Effector memory CD4-positive, alpha-beta T cell (primary cell): ENCODE measurements around the gene GAK.

Experiments used
- DNase-seq, 3 donors: peaks; one replicate each; pipeline ENCODE4 v3.0.0-alpha.2; 2020
- H3K27ac ChIP-seq: 2 replicates; pipeline ENCODE4 v1.7.0; 2013; ENCODE audit warnings: mild to moderate bottlenecking, low read length, moderate library complexity; ENCODE audit not compliant: insufficient read depth, poor library complexity, severe bottlenecking
- H3K27me3 ChIP-seq: replicated peaks from 2 replicates; pipeline ENCODE4 v1.7.0; 2013; ENCODE audit warnings: mild to moderate bottlenecking, low read length; ENCODE audit not compliant: insufficient read depth, control insufficient read depth, poor library complexity, severe bottlenecking
- H3K36me3 ChIP-seq: 2 replicates; pipeline ENCODE4 v1.7.0; 2013; ENCODE audit warnings: mild to moderate bottlenecking, low read length, moderate library complexity; ENCODE audit not compliant: control insufficient read depth, insufficient read depth
- H3K4me1 ChIP-seq: 2 replicates; pipeline ENCODE4 v1.7.0; 2013; ENCODE audit warnings: low read length, mild to moderate bottlenecking; ENCODE audit not compliant: control insufficient read depth, insufficient read depth, poor library complexity, severe bottlenecking
- H3K4me3 ChIP-seq: 2 replicates; pipeline ENCODE4 v1.7.0; 2013; ENCODE audit warnings: low read length, low read depth, mild to moderate bottlenecking; ENCODE audit not compliant: insufficient read depth, poor library complexity, severe bottlenecking
- H3K9me3 ChIP-seq: 2 replicates; pipeline ENCODE4 v1.7.0; 2013; ENCODE audit warnings: mild to moderate bottlenecking, low read length, moderate library complexity; ENCODE audit not compliant: control insufficient read depth

The GAK gene

DNA sequence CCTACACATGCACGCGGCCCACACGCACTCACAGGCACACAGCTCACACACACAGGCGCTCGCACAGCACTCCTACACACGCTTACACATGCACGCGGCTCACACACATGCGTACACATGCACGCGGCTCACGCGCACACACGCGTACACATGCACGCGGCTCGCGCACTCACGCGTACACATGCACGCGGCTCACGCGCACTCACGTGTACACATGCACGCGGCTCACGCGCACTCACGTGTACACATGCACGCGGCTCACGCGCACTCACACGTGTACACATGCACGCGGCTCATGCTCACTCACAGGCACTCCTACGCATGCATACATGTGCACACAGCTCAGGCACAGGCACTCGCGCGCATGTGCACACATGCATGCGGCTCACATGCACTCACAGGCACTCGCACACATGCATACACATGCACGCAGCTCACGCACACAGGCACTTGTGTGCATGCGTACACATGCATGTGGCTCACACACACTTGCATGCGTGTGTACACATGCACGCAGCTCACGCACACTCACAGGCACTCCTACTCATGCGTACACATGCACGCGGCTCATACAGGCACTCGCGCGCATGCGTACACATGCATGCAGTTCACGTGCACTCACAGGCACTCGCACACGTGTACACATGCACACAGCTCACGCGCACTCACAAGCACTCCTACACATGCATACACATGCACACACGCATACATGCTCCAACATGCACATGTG lies 44.9 kb downstream of the GAK start:
- no peaks in the 10 kb centered on the region for H3K4me1 ChIP-seq
- no peak overlapping the region for H3K27ac ChIP-seq
- no peak for DNase-seq
- no peak overlapping the region for H3K4me3 ChIP-seq
- no peaks in the 10 kb centered on the region for H3K27me3 ChIP-seq
- H3K36me3 ChIP-seq: peaks cover 55% of the 10 kb centered on the region
- H3K9me3 ChIP-seq: no peaks in the 10 kb centered on the region

DNA sequence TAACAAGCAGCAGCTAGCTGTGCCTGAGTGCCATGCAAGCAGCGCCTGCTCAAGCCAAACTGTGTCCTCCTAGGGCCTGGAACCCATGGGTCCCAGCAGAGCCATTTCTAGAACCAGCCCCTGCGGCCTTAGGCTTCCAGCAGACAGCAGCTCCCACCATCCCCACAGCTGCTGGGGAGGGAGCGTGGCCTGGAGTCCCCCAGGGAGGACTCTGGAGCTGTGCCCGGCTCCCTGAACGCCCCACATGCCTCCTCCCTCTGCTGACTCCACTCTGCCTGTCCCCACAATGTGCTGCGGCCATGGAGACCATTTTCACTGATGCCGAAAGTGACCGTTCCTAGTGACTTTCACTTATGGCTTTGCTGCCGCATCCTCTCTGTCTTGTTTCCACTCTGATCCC lies 45.9 kb downstream of the GAK start:
- Histone ChIP-seq H3K9me3 (no peaks in the 10 kb centered on the region), H3K27me3 (no peaks in the 10 kb centered on the region), H3K4me1 (no peaks in the 10 kb centered on the region), H3K27ac (no peak overlapping the region), H3K36me3 (peaks cover 55% of the 10 kb centered on the region), H3K4me3 (no peak overlapping the region)
- no peak for DNase-seq

DNA sequence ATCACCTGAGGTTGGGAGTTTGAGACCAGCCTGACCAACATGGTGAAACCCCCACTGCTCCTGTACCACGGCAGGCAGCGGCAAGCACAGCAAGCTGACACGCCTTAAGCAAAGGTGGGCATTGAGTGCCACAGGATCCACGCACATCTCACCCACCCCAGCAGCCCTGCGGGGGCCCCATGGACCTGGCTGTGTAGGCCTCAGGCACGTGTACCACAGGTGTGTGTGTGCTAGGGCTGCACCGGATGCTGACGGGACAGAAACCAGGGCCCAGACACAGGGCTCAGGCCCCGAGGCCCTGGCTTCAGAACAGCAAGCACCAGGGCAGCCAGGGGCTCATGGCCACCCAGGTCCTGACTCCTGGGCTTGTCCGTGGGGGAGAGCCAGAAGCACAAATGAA lies 46.8 kb downstream of the GAK start:
- H3K36me3 ChIP-seq: peaks cover 50% of the 10 kb centered on the region

DNA sequence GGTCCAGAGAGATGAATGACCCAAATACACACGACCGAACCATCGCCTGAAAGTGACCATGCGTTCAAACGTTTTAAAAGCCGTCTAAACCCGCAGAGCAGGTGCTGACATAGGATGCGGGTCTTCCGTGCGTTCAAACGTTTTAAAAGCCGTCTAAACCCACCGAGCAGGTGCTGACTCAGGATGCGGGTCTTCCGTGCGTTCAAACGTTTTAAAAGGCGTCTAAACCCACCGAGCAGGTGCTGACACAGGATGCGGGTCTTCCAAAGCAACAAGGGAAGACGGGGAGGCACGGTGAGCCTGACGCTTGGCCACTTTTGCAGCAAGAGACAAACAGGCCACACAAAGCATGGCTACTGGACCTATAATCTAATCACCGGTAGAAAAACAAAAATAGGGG lies 47.2 kb downstream of the GAK start:
- Histone ChIP-seq H3K9me3 (no peaks in the 10 kb centered on the region), H3K4me3 (no peak overlapping the region), H3K4me1 (no peaks in the 10 kb centered on the region), H3K36me3 (peaks cover 46% of the 10 kb centered on the region), H3K27ac (no peak overlapping the region), H3K27me3 (no peaks in the 10 kb centered on the region)
- DNase-seq: no peak

More for the DNA sequence above, 46.8 kb downstream of the GAK start:
- no peaks in the 10 kb centered on the region for H3K4me1 ChIP-seq
- no peak overlapping the region for H3K27ac ChIP-seq
- no peaks in the 10 kb centered on the region for H3K9me3 ChIP-seq
- no peak for DNase-seq
- H3K27me3 ChIP-seq: no peaks in the 10 kb centered on the region
- H3K4me3 ChIP-seq: no peak overlapping the region

DNA sequence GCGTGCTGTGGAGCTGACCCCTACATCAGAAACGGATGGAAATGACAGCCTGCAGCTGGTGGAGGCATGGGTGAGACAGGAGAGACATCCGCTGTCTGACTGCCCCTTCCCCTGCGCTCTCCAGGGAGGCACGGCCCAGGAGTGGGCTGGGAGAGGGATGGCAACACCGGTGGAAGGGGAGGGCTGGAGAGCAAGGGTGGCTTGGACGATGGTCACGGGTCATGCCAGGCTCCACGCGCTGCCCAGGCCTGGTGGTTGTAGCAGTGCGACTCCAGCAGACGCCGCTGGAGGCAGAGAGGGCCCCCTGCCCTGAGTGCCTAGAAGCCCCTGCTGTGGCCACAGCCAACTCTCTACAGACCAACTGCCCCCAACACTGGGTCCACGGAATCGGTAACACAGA lies 47.9 kb downstream of the GAK start:
- DNase-seq: no peak
- Histone ChIP-seq H3K4me1 (no peaks in the 10 kb centered on the region), H3K27ac (no peak overlapping the region), H3K27me3 (no peaks in the 10 kb centered on the region), H3K36me3 (peaks cover 40% of the 10 kb centered on the region), H3K4me3 (no peak overlapping the region), H3K9me3 (no peaks in the 10 kb centered on the region)

DNA sequence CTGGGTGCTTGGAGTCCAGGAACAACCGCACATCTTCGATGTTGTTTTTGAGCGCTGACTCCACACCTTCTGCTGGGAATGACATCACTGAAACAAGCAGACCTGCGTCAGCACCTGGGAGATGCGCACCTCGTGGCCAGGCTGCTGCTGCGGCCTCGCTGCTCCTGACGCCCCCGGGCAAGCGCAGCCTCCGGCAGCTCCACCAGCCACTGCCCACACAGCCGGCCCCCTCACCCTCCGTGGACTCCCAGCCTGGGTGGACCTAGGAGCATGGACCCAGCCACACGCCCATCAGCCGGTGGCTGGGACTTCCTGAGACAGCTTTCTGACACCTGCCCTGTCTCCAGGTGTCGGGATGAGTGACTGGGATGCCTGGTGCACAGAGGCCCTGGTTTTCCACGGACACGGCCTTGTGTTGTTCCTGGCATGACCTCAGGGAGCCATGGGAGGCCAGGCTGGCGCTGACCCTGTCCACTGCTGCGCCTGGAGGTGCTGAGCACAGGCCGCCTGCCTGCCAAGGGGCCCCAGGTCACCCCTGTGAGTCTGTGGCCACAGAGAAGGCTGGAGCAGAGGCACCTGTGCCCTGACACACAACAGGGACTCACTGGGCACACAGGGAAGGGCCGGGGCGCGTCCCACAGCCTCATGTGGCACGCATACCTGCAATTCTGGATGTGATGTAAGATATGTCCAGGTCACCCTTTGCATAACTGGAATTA lies 48.6 kb downstream of the GAK start:
- peaks cover 33% of the 10 kb centered on the region for H3K36me3 ChIP-seq
- H3K27ac ChIP-seq: no peak overlapping the region
- H3K4me1 ChIP-seq: peaks cover 6% of the 10 kb centered on the region
- no peaks in the 10 kb centered on the region for H3K9me3 ChIP-seq
- H3K27me3 ChIP-seq: no peaks in the 10 kb centered on the region
- DNase-seq: no peak
- no peak overlapping the region for H3K4me3 ChIP-seq

DNA sequence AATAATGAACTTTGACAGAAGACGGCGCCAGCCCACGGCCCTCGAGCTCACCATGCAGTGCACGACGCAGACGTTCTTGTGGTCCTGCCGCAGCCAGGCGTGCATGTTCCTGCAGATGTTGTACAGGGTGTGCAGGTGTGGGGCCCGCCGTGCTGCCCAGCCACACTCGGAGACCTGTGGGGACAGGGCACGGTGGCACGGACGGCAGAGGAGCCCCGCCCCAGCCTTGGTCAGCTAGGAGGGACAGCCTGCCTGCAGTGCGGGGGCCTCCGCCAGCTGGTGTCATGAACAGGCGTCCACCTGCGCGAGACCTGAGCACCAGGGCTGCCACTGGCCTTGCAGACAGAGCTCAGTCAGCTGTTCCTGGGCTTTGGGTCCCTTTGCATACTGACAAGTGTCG lies 49.5 kb downstream of the GAK start:
- Histone ChIP-seq H3K9me3 (no peaks in the 10 kb centered on the region), H3K27ac (no peak overlapping the region), H3K36me3 (peaks cover 24% of the 10 kb centered on the region), H3K4me1 (peaks cover 7% of the 10 kb centered on the region), H3K27me3 (no peaks in the 10 kb centered on the region), H3K4me3 (no peak overlapping the region)
- DNase-seq: no peak

DNA sequence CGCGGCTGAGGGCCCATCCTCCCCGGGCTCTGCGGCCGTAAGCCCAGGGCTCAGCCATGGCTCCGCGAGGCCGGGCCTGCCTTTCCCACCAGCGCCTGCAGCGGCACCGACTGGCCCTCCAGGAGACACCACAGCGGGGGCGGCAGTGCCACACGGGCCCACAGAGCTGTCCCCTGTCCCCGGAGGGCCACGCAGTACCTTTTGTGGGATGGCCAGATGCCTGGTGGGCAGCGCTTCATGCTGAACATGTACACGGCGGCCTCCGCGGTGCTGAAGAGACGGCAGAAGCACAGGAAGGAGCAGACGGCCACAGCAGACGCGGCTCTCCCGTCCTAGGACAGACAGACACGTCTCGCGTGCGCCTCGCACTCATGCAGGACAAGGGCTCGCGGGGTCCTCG lies 50.4 kb downstream of the GAK start:
- H3K36me3 ChIP-seq: peaks cover 25% of the 10 kb centered on the region
- H3K4me1 ChIP-seq: peaks cover 7% of the 10 kb centered on the region
- no peak overlapping the region for H3K27ac ChIP-seq
- H3K9me3 ChIP-seq: no peaks in the 10 kb centered on the region
- DNase-seq: no peak
- no peak overlapping the region for H3K4me3 ChIP-seq
- H3K27me3 ChIP-seq: no peaks in the 10 kb centered on the region

DNA sequence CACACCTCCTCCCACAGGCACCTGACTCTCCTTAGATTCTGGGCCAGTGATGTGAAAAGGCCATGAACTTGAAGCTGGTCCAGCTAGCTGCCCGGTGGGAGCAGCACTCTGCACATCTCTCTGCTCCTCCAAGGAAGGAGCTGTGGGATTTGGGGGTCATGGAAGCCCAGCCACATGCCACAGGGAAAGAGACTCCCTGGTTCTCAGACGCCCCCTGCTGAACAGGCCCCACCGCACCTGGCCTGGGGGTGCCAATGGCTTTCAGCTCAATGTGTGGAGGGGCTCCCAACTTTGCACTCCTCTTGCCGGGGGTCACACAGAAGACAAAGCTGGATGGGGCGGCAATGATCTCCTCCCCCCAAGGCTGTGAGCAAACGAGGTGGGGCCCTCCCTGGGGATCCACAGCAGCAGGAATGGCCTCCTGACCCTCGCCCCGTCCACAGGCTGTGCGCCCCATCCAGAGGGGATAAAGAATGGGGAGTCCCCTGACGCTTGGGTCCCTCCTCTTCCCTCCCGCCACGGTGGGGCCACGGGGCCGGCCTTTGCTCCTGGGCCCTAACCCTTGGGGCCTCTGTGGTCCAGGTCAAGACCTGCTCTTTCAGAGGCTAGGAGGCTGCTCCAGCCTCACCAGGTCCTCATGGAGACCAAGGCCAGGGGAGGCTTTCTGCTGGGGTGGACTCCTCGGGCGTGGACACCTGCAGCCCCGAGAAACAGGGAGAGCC lies 51.3 kb downstream of the GAK start:
- H3K4me3 ChIP-seq: no peak overlapping the region
- H3K9me3 ChIP-seq: no peaks in the 10 kb centered on the region
- H3K27ac ChIP-seq: no peak overlapping the region
- H3K36me3 ChIP-seq: peaks cover 25% of the 10 kb centered on the region
- H3K4me1 ChIP-seq: peaks cover 7% of the 10 kb centered on the region
- no peaks in the 10 kb centered on the region for H3K27me3 ChIP-seq
- DNase-seq: no peak

DNA sequence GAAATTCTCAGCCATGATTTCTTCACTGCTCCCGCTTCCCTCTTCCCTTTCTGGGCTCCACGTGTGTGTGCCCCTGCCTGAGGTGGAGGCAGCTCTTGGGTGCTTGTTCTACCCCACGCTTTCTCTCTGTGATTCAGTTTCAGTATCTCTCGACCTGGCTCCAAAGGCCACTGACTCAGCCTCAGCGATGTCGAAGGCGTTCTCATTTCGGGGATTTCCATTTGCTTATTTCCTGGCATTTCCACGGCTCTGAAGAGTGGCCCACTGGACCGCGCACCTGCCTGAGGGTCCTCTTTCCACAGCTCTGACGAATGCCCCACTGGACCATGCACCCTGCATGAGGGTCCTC lies 52.4 kb downstream of the GAK start:
- peak in 2 of 3 donors; percentile 20 to 25 for DNase-seq
- Histone ChIP-seq H3K27ac (peak overlapping the region; percentile 61), H3K4me3 (peak overlapping the region; percentile 19), H3K9me3 (no peaks in the 10 kb centered on the region), H3K36me3 (peaks cover 24% of the 10 kb centered on the region), H3K4me1 (peaks cover 7% of the 10 kb centered on the region), H3K27me3 (no peaks in the 10 kb centered on the region)
